WTC11 (cell line): Measurements from ENCODE around the gene FCER1G.

ENCODE experiments used
- CBFB ChIP-seq: sonication (generic); formaldehyde crosslinking; IDR thresholded peaks from 2 replicates; pipeline ENCODE4 v1.8.1; 2022; ENCODE audit warnings: mild to moderate bottlenecking, low read depth, missing genetic modification reagents
- EMX1 ChIP-seq: fragments of 250-450 bp; sonication (Bioruptor Pico); IDR thresholded peaks from 2 replicates; pipeline ENCODE4 v1.8.0; 2021; ENCODE audit warnings: mild to moderate bottlenecking
- ESRRA ChIP-seq: sonication (generic); formaldehyde crosslinking; IDR thresholded peaks from 2 replicates; pipeline ENCODE4 v1.8.1; 2022; ENCODE audit warnings: mild to moderate bottlenecking, missing genetic modification reagents, borderline replicate concordance
- FOXK1 ChIP-seq: sonication (generic); formaldehyde crosslinking; IDR thresholded peaks from 2 replicates; pipeline ENCODE4 v1.8.0; 2022; ENCODE audit warnings: mild to moderate bottlenecking, moderate library complexity, missing genetic modification reagents
- JUN ChIP-seq: sonication (generic); formaldehyde crosslinking; IDR thresholded peaks from 2 replicates; pipeline ENCODE4 v1.8.0; 2023; ENCODE audit warnings: mild to moderate bottlenecking, missing genetic modification reagents
- NFE2L1 ChIP-seq: sonication (generic); formaldehyde crosslinking; IDR thresholded peaks from 2 replicates; pipeline ENCODE4 v1.8.1; 2023; ENCODE audit warnings: missing genetic modification reagents
- NR2C2 ChIP-seq: sonication (generic); formaldehyde crosslinking; IDR thresholded peaks from 2 replicates; pipeline ENCODE4 v1.8.0; 2022; ENCODE audit warnings: mild to moderate bottlenecking, missing genetic modification reagents
- ZNF671 ChIP-seq: fragments of 250-450 bp; sonication (Bioruptor Pico); IDR thresholded peaks from 2 replicates; pipeline ENCODE4 v1.8.0; 2021; ENCODE audit warnings: mild to moderate bottlenecking
- TF ChIP-seq, protein P1 (sequence below): fragments of 200-600 bp; IDR thresholded peaks from 2 replicates; pipeline ENCODE4 v1.8.0; 2022; ENCODE audit warnings: antibody characterized with exemption
- TF ChIP-seq, protein P2 (sequence below): sonication (generic); formaldehyde crosslinking; IDR thresholded peaks from 2 replicates; pipeline ENCODE4 v1.8.0; 2023; ENCODE audit warnings: missing genetic modification reagents, mild to moderate bottlenecking, borderline replicate concordance

DNA sequence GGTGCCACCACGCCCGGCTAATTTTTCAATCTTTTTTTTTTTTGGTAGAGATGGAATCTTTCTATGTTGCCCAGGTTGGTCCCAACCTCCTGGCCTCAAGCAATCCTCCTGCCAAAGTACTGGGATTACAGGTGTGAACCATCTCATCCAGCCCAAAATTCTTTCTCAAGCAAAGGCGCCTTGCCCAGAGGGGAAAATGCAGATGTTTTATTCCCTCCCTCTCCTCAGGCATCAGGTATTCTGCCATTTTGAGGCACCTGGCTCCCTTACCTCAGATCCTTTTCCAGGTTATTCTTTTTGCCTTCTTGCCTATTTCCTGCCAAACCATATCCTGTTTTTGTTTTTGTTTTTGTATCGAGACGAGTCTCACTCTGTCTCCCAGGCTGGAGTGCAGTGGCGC, 26.7 kb upstream of the FCER1G start:
- no peak for TF ChIP-seq ESRRA
- TF ChIP-seq, protein P1, sequence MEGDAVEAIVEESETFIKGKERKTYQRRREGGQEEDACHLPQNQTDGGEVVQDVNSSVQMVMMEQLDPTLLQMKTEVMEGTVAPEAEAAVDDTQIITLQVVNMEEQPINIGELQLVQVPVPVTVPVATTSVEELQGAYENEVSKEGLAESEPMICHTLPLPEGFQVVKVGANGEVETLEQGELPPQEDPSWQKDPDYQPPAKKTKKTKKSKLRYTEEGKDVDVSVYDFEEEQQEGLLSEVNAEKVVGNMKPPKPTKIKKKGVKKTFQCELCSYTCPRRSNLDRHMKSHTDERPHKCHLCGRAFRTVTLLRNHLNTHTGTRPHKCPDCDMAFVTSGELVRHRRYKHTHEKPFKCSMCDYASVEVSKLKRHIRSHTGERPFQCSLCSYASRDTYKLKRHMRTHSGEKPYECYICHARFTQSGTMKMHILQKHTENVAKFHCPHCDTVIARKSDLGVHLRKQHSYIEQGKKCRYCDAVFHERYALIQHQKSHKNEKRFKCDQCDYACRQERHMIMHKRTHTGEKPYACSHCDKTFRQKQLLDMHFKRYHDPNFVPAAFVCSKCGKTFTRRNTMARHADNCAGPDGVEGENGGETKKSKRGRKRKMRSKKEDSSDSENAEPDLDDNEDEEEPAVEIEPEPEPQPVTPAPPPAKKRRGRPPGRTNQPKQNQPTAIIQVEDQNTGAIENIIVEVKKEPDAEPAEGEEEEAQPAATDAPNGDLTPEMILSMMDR = no peak
- TF ChIP-seq FOXK1 (CRISPR knock-in tag) = no peak
- TF ChIP-seq NFE2L1 (CRISPR knock-in tag) = no peak
- no peak for TF ChIP-seq CBFB (CRISPR knock-in tag)
- TF ChIP-seq, protein P2, sequence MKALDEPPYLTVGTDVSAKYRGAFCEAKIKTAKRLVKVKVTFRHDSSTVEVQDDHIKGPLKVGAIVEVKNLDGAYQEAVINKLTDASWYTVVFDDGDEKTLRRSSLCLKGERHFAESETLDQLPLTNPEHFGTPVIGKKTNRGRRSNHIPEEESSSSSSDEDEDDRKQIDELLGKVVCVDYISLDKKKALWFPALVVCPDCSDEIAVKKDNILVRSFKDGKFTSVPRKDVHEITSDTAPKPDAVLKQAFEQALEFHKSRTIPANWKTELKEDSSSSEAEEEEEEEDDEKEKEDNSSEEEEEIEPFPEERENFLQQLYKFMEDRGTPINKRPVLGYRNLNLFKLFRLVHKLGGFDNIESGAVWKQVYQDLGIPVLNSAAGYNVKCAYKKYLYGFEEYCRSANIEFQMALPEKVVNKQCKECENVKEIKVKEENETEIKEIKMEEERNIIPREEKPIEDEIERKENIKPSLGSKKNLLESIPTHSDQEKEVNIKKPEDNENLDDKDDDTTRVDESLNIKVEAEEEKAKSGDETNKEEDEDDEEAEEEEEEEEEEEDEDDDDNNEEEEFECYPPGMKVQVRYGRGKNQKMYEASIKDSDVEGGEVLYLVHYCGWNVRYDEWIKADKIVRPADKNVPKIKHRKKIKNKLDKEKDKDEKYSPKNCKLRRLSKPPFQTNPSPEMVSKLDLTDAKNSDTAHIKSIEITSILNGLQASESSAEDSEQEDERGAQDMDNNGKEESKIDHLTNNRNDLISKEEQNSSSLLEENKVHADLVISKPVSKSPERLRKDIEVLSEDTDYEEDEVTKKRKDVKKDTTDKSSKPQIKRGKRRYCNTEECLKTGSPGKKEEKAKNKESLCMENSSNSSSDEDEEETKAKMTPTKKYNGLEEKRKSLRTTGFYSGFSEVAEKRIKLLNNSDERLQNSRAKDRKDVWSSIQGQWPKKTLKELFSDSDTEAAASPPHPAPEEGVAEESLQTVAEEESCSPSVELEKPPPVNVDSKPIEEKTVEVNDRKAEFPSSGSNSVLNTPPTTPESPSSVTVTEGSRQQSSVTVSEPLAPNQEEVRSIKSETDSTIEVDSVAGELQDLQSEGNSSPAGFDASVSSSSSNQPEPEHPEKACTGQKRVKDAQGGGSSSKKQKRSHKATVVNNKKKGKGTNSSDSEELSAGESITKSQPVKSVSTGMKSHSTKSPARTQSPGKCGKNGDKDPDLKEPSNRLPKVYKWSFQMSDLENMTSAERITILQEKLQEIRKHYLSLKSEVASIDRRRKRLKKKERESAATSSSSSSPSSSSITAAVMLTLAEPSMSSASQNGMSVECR (CRISPR knock-in tag) = no peak
- TF ChIP-seq EMX1 (CRISPR knock-in tag) = no peak
- TF ChIP-seq NR2C2 = no peak
- no peak for TF ChIP-seq JUN (CRISPR knock-in tag)
- TF ChIP-seq ZNF671 (CRISPR knock-in tag) = no peak
